DMS53 treated with DMSO at 0.1 percent for 48 hours (cell line): Measurements from ENCODE around the gene OR4A15.

ENCODE experiments used
- DNase-seq: peaks from one replicate; lab custom pipeline; 2025; ENCODE audit not compliant: unreplicated experiment; lab: John Stamatoyannopoulos, UW

OR4A15 gene

GRCh38 chr11:55367674-55368073 is at the start of gene OR4A15:
Gene OR4A15, plus strand, starts transcription at chr11:55367974. Its CDS starts 0 bp downstream, at chr11:55367974.
- no peak for DNase-seq

GRCh38 chr11:55324500-55324899 is 43.3 kb upstream of the OR4A15 start:
- no peak for DNase-seq

GRCh38 chr11:55342901-55343300 is 24.9 kb upstream of the OR4A15 start, which contains the start of gene OR4A16:
Gene OR4A16, plus strand, starts transcription at chr11:55343201. Its CDS starts 0 bp downstream, at chr11:55343201.
- DNase-seq: no peak

GRCh38 chr11:55345306-55345705 is 22.5 kb upstream of the OR4A15 start:
- DNase-seq: no peak

GRCh38 chr11:55349032-55349431 is 18.7 kb upstream of the OR4A15 start:
- DNase-seq: no peak

- peak; percentile 1 for DNase-seq
Observed at GRCh38 chr11:55357560-55358184, 10.1 kb upstream of the OR4A15 start.

- no peak for DNase-seq
Observed at GRCh38 chr11:55401011-55401410, 33.2 kb downstream of the OR4A15 start.
